ENCODE data around the gene FAP.

GRCh38 chr2:162126527-162126926, 116.7 kb downstream of the FAP start:
- no peak for TF ChIP-seq ZNF391 (tag by site-specific recombination; IDR thresholded peaks at IDR 0.05; ENCODE audit: borderline replicate concordance, low read depth)
- TF ChIP-seq CTCF (tag by site-specific recombination; IDR thresholded peaks at IDR 0.05) = no peak
- no peak for TF ChIP-seq ZNF580 (tag by site-specific recombination; IDR thresholded peaks at IDR 0.05)

Data from HEK293 (cell line).